A549 (cell line): ENCODE measurements around the gene ASB11.

Source experiments
- BHLHE40 ChIP-seq: IDR thresholded peaks from 2 replicates; pipeline ENCODE4 v1.6.1; 2012; ENCODE audit warnings: low read depth, low read length, inconsistent platforms
- ESRRA ChIP-seq: fragments of 150-350 bp; IDR thresholded peaks from 2 replicates; pipeline ENCODE4 v1.6.1; 2014; ENCODE audit warnings: mild to moderate bottlenecking, low read length, borderline replicate concordance
- MAZ ChIP-seq: fragments of 150-350 bp; IDR thresholded peaks from 2 replicates; pipeline ENCODE4 v1.6.1; 2014; ENCODE audit warnings: antibody characterized with exemption, low read depth, low read length, borderline replicate concordance
- MYC ChIP-seq: IDR thresholded peaks from 2 replicates; pipeline ENCODE4 v1.6.1; 2012; ENCODE audit warnings: mild to moderate bottlenecking, inconsistent platforms, low read length, improper control_type of control experiment, borderline replicate concordance
- NPAS2 ChIP-seq: fragments of 250-450 bp; sonication (Bioruptor Pico); IDR thresholded peaks from 2 replicates; pipeline ENCODE4 v1.8.0; 2022; ENCODE audit warnings: mild to moderate bottlenecking, moderate library complexity, borderline replicate concordance
- POLR2A ChIP-seq: IDR thresholded peaks from 2 replicates; pipeline ENCODE4 v1.6.1; 2012; ENCODE audit warnings: mild to moderate bottlenecking, low read length
- RCOR1 ChIP-seq: fragments of 150-350 bp; IDR thresholded peaks from 2 replicates; pipeline ENCODE4 v1.6.1; 2014; ENCODE audit warnings: antibody characterized with exemption, low read length, low read depth
- RFX5 ChIP-seq: fragments of 450-650 bp; IDR thresholded peaks from 2 replicates; pipeline ENCODE4 v1.7.1; 2014; ENCODE audit warnings: antibody characterized with exemption, mild to moderate bottlenecking, moderate library complexity
- TFCP2L1 ChIP-seq: fragments of 250-450 bp; sonication (Bioruptor Pico); IDR thresholded peaks from 2 replicates; pipeline ENCODE4 v1.5.0; 2021; ENCODE audit warnings: mild to moderate bottlenecking
- TF ChIP-seq, protein P1 (sequence below): fragments of >200 bp; sonication (Bioruptor Twin); formaldehyde crosslinking; IDR thresholded peaks from 3 replicates; pipeline ENCODE4 v1.5.1; 2016
- TF ChIP-seq, protein P2 (sequence below): IDR thresholded peaks from 2 replicates; pipeline ENCODE4 v1.6.1; 2012; ENCODE audit warnings: low read depth, borderline replicate concordance

DNA sequence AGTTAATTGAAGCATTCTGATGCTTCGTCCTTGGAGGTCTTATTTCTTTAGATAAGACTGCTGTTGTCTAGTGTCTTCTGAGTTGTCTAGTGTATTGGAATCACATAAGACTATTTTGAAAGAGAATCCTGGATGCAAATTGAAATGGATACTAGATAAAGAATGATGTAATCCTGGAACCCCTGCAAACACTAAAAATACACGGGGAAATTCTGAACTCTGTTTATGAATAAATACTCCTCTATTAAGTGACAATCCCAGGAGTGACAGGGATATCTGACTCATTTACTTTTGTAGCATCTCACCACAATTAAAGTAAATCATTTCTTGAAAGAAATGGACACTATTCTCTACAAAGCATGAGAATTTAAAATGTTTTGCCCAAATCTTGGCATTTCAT, 968 bp downstream of the ASB11 start:
- TF ChIP-seq, protein P1, sequence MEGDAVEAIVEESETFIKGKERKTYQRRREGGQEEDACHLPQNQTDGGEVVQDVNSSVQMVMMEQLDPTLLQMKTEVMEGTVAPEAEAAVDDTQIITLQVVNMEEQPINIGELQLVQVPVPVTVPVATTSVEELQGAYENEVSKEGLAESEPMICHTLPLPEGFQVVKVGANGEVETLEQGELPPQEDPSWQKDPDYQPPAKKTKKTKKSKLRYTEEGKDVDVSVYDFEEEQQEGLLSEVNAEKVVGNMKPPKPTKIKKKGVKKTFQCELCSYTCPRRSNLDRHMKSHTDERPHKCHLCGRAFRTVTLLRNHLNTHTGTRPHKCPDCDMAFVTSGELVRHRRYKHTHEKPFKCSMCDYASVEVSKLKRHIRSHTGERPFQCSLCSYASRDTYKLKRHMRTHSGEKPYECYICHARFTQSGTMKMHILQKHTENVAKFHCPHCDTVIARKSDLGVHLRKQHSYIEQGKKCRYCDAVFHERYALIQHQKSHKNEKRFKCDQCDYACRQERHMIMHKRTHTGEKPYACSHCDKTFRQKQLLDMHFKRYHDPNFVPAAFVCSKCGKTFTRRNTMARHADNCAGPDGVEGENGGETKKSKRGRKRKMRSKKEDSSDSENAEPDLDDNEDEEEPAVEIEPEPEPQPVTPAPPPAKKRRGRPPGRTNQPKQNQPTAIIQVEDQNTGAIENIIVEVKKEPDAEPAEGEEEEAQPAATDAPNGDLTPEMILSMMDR, result no peak
- TF ChIP-seq POLR2A, result no peak
- no peak for TF ChIP-seq RFX5
- no peak for TF ChIP-seq MAZ
- TF ChIP-seq RCOR1, result no peak
- TF ChIP-seq TFCP2L1 (CRISPR knock-in tag), result no peak
- no peak for TF ChIP-seq NPAS2
- no peak for TF ChIP-seq MYC
- TF ChIP-seq, protein P2, sequence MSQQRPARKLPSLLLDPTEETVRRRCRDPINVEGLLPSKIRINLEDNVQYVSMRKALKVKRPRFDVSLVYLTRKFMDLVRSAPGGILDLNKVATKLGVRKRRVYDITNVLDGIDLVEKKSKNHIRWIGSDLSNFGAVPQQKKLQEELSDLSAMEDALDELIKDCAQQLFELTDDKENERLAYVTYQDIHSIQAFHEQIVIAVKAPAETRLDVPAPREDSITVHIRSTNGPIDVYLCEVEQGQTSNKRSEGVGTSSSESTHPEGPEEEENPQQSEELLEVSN, result no peak
- no peak for TF ChIP-seq BHLHE40
- TF ChIP-seq ESRRA, result no peak
